Measurements from ENCODE around the gene NTM. TPM values are rescaled to one million over a fixed set of nuclear protein-coding genes. Genes with fewer than 3 reads are reported as not detected.

The NTM gene
- total and polyA plus RNA-seq, 2 of the 8 experiments (the other 6 are each of a cell fraction or from before 2014, with no cell fraction given) = 13.4 to 20.0 TPM

DNA sequence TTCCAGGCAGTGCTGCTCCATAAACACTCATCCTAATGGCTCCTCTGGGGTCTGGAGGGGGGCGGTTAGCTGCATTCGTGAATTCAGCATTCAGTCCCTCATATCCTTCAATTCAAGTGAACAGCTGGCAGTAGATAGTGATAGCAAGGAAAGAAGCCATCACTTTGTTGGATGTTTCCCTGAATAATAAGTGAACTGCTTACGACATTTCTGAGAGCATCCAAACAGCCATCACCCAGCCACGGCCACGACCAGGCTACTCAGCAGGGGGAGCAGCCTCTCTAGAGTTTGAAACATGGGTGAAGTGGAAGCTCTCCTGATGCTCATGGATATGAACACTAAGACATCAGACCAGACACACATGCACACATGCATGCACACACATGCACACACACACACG, 163.6 kb downstream of the NTM start:
- no peak overlapping the region for H2AK5ac ChIP-seq (ENCODE audit: low read depth, low read length)
- no peaks in the 10 kb centered on the region for H4K20me1 ChIP-seq (replicated peaks in 1 of 2; ENCODE audit: control insufficient read depth in 1 of 2, insufficient read depth in 2 of 2, low read length in 2 of 2)
- no peak overlapping the region for H3K23ac ChIP-seq (ENCODE audit: insufficient read length)
- H3K14ac ChIP-seq (ENCODE audit: insufficient read length) = no peak overlapping the region
- WGBS, 2 experiments (ENCODE audit: extremely low coverage in 1 of 2, insufficient coverage in 1 of 2, insufficient read length in 1 of 2, insufficient replicate concordance in 2 of 2, low coverage in 1 of 2, low lambda C conversion rate in 2 of 2, missing lambda C conversion rate in 1 of 2) = 87% methylated on average over 6 of the region's 6 CpGs; no CpG with 5 or more reads in 1 of the 2 experiments
- H3K56ac ChIP-seq (replicated peaks; ENCODE audit: insufficient read length, low read depth, low read length) = no peak overlapping the region
- no peaks in the 10 kb centered on the region for H3K9me3 ChIP-seq (ENCODE audit: insufficient read depth in 2 of 2, low read depth in 1 of 2, low read length in 1 of 2)
- H2BK20ac ChIP-seq (ENCODE audit: low read length) = no peak overlapping the region
- no peak overlapping the region for H3K4me3 ChIP-seq (ENCODE audit: extremely low read depth in 1 of 4, insufficient read depth in 2 of 4, low read depth in 3 of 4, low read length in 4 of 4)
- no peak overlapping the region for H4K5ac ChIP-seq (ENCODE audit: insufficient read length, low read depth, low read length)
- H3K23me2 ChIP-seq (ENCODE audit: low read depth, low read length) = no peaks in the 10 kb centered on the region
- no peak for FAIRE-seq
- no peak overlapping the region for H3K4me2 ChIP-seq (ENCODE audit: insufficient read depth in 1 of 2, low read depth in 2 of 2, low read length in 2 of 2)
- POLR2A ChIA-PET (ENCODE audit: partially characterized antibody) = interaction anchor here (1.3 kb wide), 1 partner anchor 11 kb away, joined by 3 read pairs; no protein-coding TSS in a partner anchor
- no peak overlapping the region for H2BK15ac ChIP-seq (ENCODE audit: low read length)
- H2BK12ac ChIP-seq (ENCODE audit: low read depth, low read length) = no peak overlapping the region
- CTCF ChIA-PET (ENCODE audit: partially characterized antibody) = interaction anchor here (0.8 to 2.7 kb wide), 8 partner anchors 10 to 469 kb away, joined by 3 to 11 read pairs (median 5); no protein-coding TSS in a partner anchor
- H2BK120ac ChIP-seq (replicated peaks; ENCODE audit: low read depth, low read length) = no peak overlapping the region
- no peak overlapping the region for H3K18ac ChIP-seq (ENCODE audit: extremely low read depth, low read length)
- no peaks in the 10 kb centered on the region for H3K36me3 ChIP-seq (ENCODE audit: control insufficient read depth in 2 of 4, insufficient read depth in 4 of 4, low read length in 3 of 4)
- no peak overlapping the region for H4K8ac ChIP-seq (ENCODE audit: extremely low read depth, insufficient read depth, low read length)
- H3K4me1 ChIP-seq (replicated peaks in 1 of 4; ENCODE audit: control insufficient read depth in 3 of 4, insufficient read depth in 4 of 4, low read length in 3 of 4) = peaks cover 0 to 6% (median 0%) of the 10 kb centered on the region in 4 experiments; a peak in 2 of 7 replicates
- DNase-seq (ENCODE audit: low read depth in 1 of 2, low spot score in 2 of 2) = no peak
- H2AFZ ChIP-seq (ENCODE audit: low read length) = no peak overlapping the region
- no peaks in the 10 kb centered on the region for H3K79me2 ChIP-seq (ENCODE audit: control insufficient read depth in 1 of 2, insufficient read depth in 2 of 2, low read length in 2 of 2)
- H4K91ac ChIP-seq (replicated peaks; ENCODE audit: insufficient read length, low read length) = no peak overlapping the region
- H3K79me1 ChIP-seq (ENCODE audit: low read depth, low read length) = no peaks in the 10 kb centered on the region
- no peaks in the 10 kb centered on the region for H3K27me3 ChIP-seq (replicated peaks in 1 of 4; ENCODE audit: control insufficient read depth in 3 of 4, extremely low read depth in 1 of 4, insufficient read depth in 3 of 4, low read length in 3 of 4)
- no peak overlapping the region for H2BK5ac ChIP-seq (ENCODE audit: low read depth, low read length)
- H3K27ac ChIP-seq (ENCODE audit: low read depth, low read length) = no peak overlapping the region
- no peak overlapping the region for H3K4ac ChIP-seq (replicated peaks; ENCODE audit: insufficient read length, low read depth, low read length)
- H3K9ac ChIP-seq (replicated peaks in 1 of 4; ENCODE audit: extremely low read depth in 1 of 4, low read depth in 3 of 4, low read length in 3 of 4) = no peak overlapping the region
- no peak for TF ChIP-seq YY1 (IDR thresholded peaks at IDR 0.05; ENCODE audit: low read depth, low read length)
